Endothelial cell of umbilical vein (primary cell): ENCODE results near the gene ACADSB. TPM values are rescaled to one million over a fixed set of nuclear protein-coding genes. Genes with fewer than 3 reads are reported as not detected.

Experiments
- BruUV-seq: library from RNA; stranded (reverse); fragments of 400-500 nt; replicated peaks from 2 replicates; lab custom pipeline; 2021; lab: Mats Ljungman, UMichigan
- CTCF ChIA-PET: fragments of 300-600, 350-600 bp; sonication (Branson Sonifier 250); formaldehyde crosslinking; loops from one replicate; lab custom pipeline; 2021; ENCODE audit warnings: antibody characterized with exemption, inconsistent platforms; lab: Charles Lee
- POLR2A ChIA-PET: fragments of 300-600, 350-600 bp; sonication (Branson Sonifier 250); formaldehyde crosslinking; loops from one replicate; lab custom pipeline; 2021; ENCODE audit warnings: antibody characterized with exemption, inconsistent platforms; lab: Charles Lee
- DNase-seq: peaks from one replicate; pipeline ENCODE4 v3.0.0-alpha.2; 2011; ENCODE audit warnings: low read depth, low spot score
- FAIRE-seq: peaks from 2 replicates; lab custom pipeline; 2011; peaks lifted over from hg19 to GRCh38; lab: Jason Lieb, UNC
- H2AFZ ChIP-seq: 2 replicates; pipeline ENCODE4 v1.6.0; 2012; ENCODE audit warnings: low read depth, low read length, control low read depth, inconsistent platforms
- H3K27ac ChIP-seq: 2 replicates; pipeline ENCODE4 v1.5.1; 2011; ENCODE audit warnings: low read depth, mild to moderate bottlenecking, control low read depth, low read length, moderate library complexity; ENCODE audit not compliant: insufficient read depth
- H3K27me3 ChIP-seq, 2 experiments: 2 replicates each; pipeline versions ENCODE4 v1.6.0 to v1.6.1; 2011; ENCODE audit warnings: low read length in 2 of 2, mixed read lengths in 1 of 2; ENCODE audit not compliant: control insufficient read depth in 2 of 2, insufficient read depth in 2 of 2
- H3K36me3 ChIP-seq, 2 experiments: 2 replicates in 1 of 2; 3 replicates in 1 of 2; pipeline ENCODE4 v1.5.1; 2011; ENCODE audit warnings: low read length in 2 of 2, mild to moderate bottlenecking in 1 of 2, moderate library complexity in 1 of 2; ENCODE audit not compliant: control insufficient read depth in 2 of 2, insufficient read depth in 2 of 2; ENCODE audit errors: extremely low read depth in 1 of 2
- H3K4me1 ChIP-seq: 3 replicates; pipeline ENCODE4 v1.5.1; 2011; ENCODE audit warnings: mild to moderate bottlenecking, low read length; ENCODE audit not compliant: control insufficient read depth, insufficient read depth; ENCODE audit errors: extremely low read depth
- H3K4me2 ChIP-seq: 2 replicates; pipeline ENCODE4 v1.6.1; 2011; ENCODE audit warnings: low read length, control low read depth, mixed read lengths; ENCODE audit not compliant: insufficient read depth
- H3K4me3 ChIP-seq, 3 experiments: fragments of 200-600 bp in 1 of 3; sonication (generic), shearing (Covaris generic) in 1 of 3; replicated peaks in 1 of 3; 2 replicates each; pipeline ENCODE4 v1.5.1; 2011 to 2016; ENCODE audit warnings: control low read depth in 3 of 3, low read length in 3 of 3, mild to moderate bottlenecking in 2 of 3, inconsistent platforms in 1 of 3, low read depth in 1 of 3, moderate library complexity in 1 of 3; ENCODE audit not compliant: insufficient read depth in 1 of 3
- H3K79me2 ChIP-seq: 2 replicates; pipeline ENCODE4 v1.6.0; 2012; ENCODE audit warnings: low read length, inconsistent platforms; ENCODE audit not compliant: control insufficient read depth, insufficient read depth
- H3K9ac ChIP-seq: replicated peaks from 2 replicates; pipeline ENCODE3; 2011; ENCODE audit warnings: low read length, control low read depth; ENCODE audit not compliant: insufficient read depth; ENCODE audit errors: extremely low read depth
- H3K9me1 ChIP-seq: replicated peaks from 3 replicates; pipeline ENCODE4 v1.6.0; 2011; ENCODE audit warnings: mild to moderate bottlenecking, low read length; ENCODE audit not compliant: control insufficient read depth, insufficient read depth; ENCODE audit errors: extremely low read depth
- H3K9me3 ChIP-seq: replicated peaks from 2 replicates; pipeline ENCODE4 v1.5.1; 2012; ENCODE audit warnings: low read length, inconsistent platforms; ENCODE audit not compliant: control insufficient read depth, insufficient read depth
- H4K20me1 ChIP-seq: replicated peaks from 2 replicates; pipeline ENCODE3; 2011; ENCODE audit warnings: mild to moderate bottlenecking, low read length; ENCODE audit not compliant: control insufficient read depth, insufficient read depth; ENCODE audit errors: extremely low read depth
- EZH2 ChIP-seq: IDR thresholded peaks from 2 replicates; pipeline ENCODE4 v1.6.1; 2012; ENCODE audit warnings: borderline replicate concordance, low read depth, mild to moderate bottlenecking, moderate library complexity, low read length, inconsistent platforms; ENCODE audit not compliant: severe bottlenecking
- FOS ChIP-seq: IDR thresholded peaks from 2 replicates; pipeline ENCODE4 v1.6.1; 2011; ENCODE audit warnings: mild to moderate bottlenecking, low read length, moderate library complexity, borderline replicate concordance; ENCODE audit not compliant: insufficient read depth
- GATA2 ChIP-seq: IDR thresholded peaks from 2 replicates; pipeline ENCODE4 v1.7.0; 2011; ENCODE audit warnings: low read depth, mild to moderate bottlenecking, moderate library complexity, mixed read lengths, low read length; ENCODE audit not compliant: insufficient read length, insufficient read depth
- JUN ChIP-seq: IDR thresholded peaks from 2 replicates; pipeline ENCODE4 v1.6.1; 2011; ENCODE audit warnings: borderline replicate concordance, low read depth; ENCODE audit not compliant: insufficient read length, insufficient read depth
- MYC ChIP-seq: IDR thresholded peaks from one replicate; pipeline ENCODE4 v1.6.1; 2011; ENCODE audit warnings: mild to moderate bottlenecking, low read depth, low read length
- POLR2A ChIP-seq: IDR thresholded peaks from 2 replicates; pipeline ENCODE4 v1.6.1; 2012; ENCODE audit warnings: low read depth, mild to moderate bottlenecking, control low read depth, low read length
- POLR2AphosphoS5 ChIP-seq: IDR thresholded peaks from 2 replicates; pipeline ENCODE4 v1.6.1; 2012; ENCODE audit warnings: low read depth, mild to moderate bottlenecking, control low read depth, low read length, moderate library complexity; ENCODE audit not compliant: insufficient read depth
- dilution Hi-C: fragments of 300-500 bp; cut with MboI; formaldehyde crosslinking; loops from one replicate; pipeline ENCODE4 v1.15.0; 2019; ENCODE audit warnings: low sequenced_read_pairs; ENCODE audit not compliant: extremely low pct_ligation_motif_present
- intact Hi-C: fragments of 100-400 bp; cut with micrococcal nuclease; formaldehyde crosslinking; loops from one replicate; pipeline ENCODE4 v1.10.0; 2022
- polyA plus RNA-seq, 4 experiments: library from polyadenylated mRNA; depleted of rRNA in 3 of 4; stranded (reverse) in 3 of 4; unstranded in 1 of 4; fragments of >200 nt; gene quantifications; 2 replicates each; pipeline versions ENCODE4 v1.2.1 to v1.2.3, GENCODE V29; 2011 to 2012; ENCODE audit warnings: missing spikeins in 1 of 4
- total RNA-seq: library from RNA; stranded (reverse); gene quantifications from 2 replicates; pipeline ENCODE4 v1.2.3, GENCODE V29; 2021
- TF ChIP-seq, protein P1 (sequence below), 2 donors: IDR thresholded peaks; 1 replicate in 1 of 2; 2 replicates in 1 of 2; pipeline ENCODE4 v1.5.1; 2011; ENCODE audit warnings: low read length in 2 of 2, mild to moderate bottlenecking in 2 of 2, moderate library complexity in 2 of 2, control low read depth in 1 of 2, inconsistent platforms in 1 of 2, low read depth in 1 of 2; ENCODE audit not compliant: insufficient read depth in 1 of 2; ENCODE audit errors: extremely low read depth in 1 of 2
- TF ChIP-seq, protein P2 (sequence below): IDR thresholded peaks from 2 replicates; pipeline ENCODE4 v1.6.1; 2011; ENCODE audit not compliant: insufficient read depth, insufficient read length

Gene ACADSB
- total and polyA plus RNA-seq, 2 donors (not counting 3 experiments of a cell fraction or from before 2014, with no cell fraction given), result 3.1 to 15.2 TPM

DNA sequence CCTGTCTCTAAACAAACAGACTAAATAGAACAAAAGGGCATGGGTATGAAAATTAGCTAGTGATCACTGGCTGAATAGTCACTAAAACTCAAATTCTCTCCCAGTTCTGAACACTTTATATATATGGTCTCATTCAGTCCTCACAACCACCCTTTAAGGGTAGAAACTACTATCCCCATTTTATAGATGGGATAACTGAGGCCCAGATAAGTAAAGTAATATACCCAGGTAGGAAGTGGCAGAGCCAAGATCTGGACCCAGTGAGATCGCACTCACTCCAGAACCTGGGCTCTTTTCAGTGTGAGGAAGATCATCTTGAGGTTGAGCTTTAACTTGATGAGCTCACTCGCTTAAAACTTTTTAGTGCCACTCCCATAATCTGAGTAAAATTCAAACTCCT is 24.1 kb upstream of the ACADSB start:
- Histone ChIP-seq H3K4me1 (peaks cover 7% of the 10 kb centered on the region), H3K27ac (no peak overlapping the region), H3K9ac (no peak overlapping the region), H3K79me2 (no peaks in the 10 kb centered on the region), H3K4me3 (no peak overlapping the region), H2AFZ (no peak overlapping the region), H3K9me3 (no peaks in the 10 kb centered on the region), H3K27me3 (no peaks in the 10 kb centered on the region), H3K36me3 (no peaks in the 10 kb centered on the region), H4K20me1 (no peaks in the 10 kb centered on the region), H3K9me1 (no peaks in the 10 kb centered on the region), H3K4me2 (no peak overlapping the region)
- BruUV-seq, result no TSS peak
- intact Hi-C loops, result no loop called here
- TF ChIP-seq FOS (no peak), MYC (no peak), POLR2A (no peak), GATA2 (no peak), POLR2AphosphoS5 (no peak), EZH2 (no peak), JUN (no peak)
- TF ChIP-seq, protein P1, sequence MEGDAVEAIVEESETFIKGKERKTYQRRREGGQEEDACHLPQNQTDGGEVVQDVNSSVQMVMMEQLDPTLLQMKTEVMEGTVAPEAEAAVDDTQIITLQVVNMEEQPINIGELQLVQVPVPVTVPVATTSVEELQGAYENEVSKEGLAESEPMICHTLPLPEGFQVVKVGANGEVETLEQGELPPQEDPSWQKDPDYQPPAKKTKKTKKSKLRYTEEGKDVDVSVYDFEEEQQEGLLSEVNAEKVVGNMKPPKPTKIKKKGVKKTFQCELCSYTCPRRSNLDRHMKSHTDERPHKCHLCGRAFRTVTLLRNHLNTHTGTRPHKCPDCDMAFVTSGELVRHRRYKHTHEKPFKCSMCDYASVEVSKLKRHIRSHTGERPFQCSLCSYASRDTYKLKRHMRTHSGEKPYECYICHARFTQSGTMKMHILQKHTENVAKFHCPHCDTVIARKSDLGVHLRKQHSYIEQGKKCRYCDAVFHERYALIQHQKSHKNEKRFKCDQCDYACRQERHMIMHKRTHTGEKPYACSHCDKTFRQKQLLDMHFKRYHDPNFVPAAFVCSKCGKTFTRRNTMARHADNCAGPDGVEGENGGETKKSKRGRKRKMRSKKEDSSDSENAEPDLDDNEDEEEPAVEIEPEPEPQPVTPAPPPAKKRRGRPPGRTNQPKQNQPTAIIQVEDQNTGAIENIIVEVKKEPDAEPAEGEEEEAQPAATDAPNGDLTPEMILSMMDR (IDR thresholded peaks at IDR 0.05; ENCODE audit: extremely low read depth in 1 of 2, insufficient read depth in 1 of 2, low read depth in 1 of 2, low read length in 2 of 2), result no peak
- TF ChIP-seq, protein P2, sequence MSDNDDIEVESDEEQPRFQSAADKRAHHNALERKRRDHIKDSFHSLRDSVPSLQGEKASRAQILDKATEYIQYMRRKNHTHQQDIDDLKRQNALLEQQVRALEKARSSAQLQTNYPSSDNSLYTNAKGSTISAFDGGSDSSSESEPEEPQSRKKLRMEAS, result no peak
- ChIA-PET POLR2A (no interaction called here), CTCF (interaction anchor here (2.3 to 5.3 kb wide), 2 partner anchors 15 to 23 kb away, joined by 6 to 30 read pairs; partner anchors contain the start of genes ACADSB and IKZF5)
- FAIRE-seq (no peak), DNase-seq (no peak)
- dilution Hi-C loops, result no loop called here
